GM10266 (cell line): ENCODE data around the gene CASTOR2.

Experiments
- DNase-seq: peaks from one replicate; pipeline ENCODE4 v3.0.0; 2012; ENCODE audit errors: extremely low spot score
- CTCF ChIP-seq: IDR thresholded peaks from 2 replicates; pipeline ENCODE4 v1.5.1; 2012; ENCODE audit warnings: mild to moderate bottlenecking, low read depth; ENCODE audit not compliant: control insufficient read depth, insufficient read depth; ENCODE audit errors: missing control alignments

CASTOR2 gene

GRCh38 chr7:75050501-75050900 lies 86.0 kb downstream of the CASTOR2 start:
- no peak for DNase-seq
- TF ChIP-seq CTCF = no peak

GRCh38 chr7:75054744-75055143 lies 90.2 kb downstream of the CASTOR2 start:
- no peak for TF ChIP-seq CTCF
- no peak for DNase-seq

GRCh38 chr7:75055155-75055554 lies 90.7 kb downstream of the CASTOR2 start:
- no peak for DNase-seq
- TF ChIP-seq CTCF = no peak

GRCh38 chr7:75055830-75056772 lies 91.6 kb downstream of the CASTOR2 start:
- TF ChIP-seq CTCF = no peak
- DNase-seq = no peak

- no peak for TF ChIP-seq CTCF
- no peak for DNase-seq
These were observed 93.9 kb downstream of the CASTOR2 start for GRCh38 chr7:75058406-75058805.

GRCh38 chr7:75064291-75064690 lies 99.8 kb downstream of the CASTOR2 start:
- no peak for TF ChIP-seq CTCF
- DNase-seq = no peak

- TF ChIP-seq CTCF = no peak
- no peak for DNase-seq
These were observed 100.3 kb downstream of the CASTOR2 start for GRCh38 chr7:75064801-75065200.
